ENCODE results near the gene KSR1. TPM values are rescaled to one million over a fixed set of nuclear protein-coding genes. Genes with fewer than 3 reads are reported as not detected.

The KSR1 gene
- total and polyA plus RNA-seq, 2 of the 4 experiments (the other 2 are of a cell fraction), result 12.5 to 21.9 TPM

- ChIA-PET CTCF (no interaction called here), POLR2A (ENCODE audit: unreplicated experiment) (no interaction called here)
- Histone ChIP-seq H3K27ac (ENCODE audit: insufficient read depth, low read length) (no peak overlapping the region), H3K4me1 (ENCODE audit: control insufficient read depth, insufficient read depth, low read length) (no peaks in the 10 kb centered on the region), H3K27me3 (ENCODE audit: control insufficient read depth, insufficient read depth, low read length) (peaks cover 10% of the 10 kb centered on the region), H4K5ac (ENCODE audit: low read depth, low read length) (no peak overlapping the region), H2BK5ac (ENCODE audit: low read depth, low read length, poor library complexity, severe bottlenecking) (no peak overlapping the region), H3K4ac (ENCODE audit: low read depth, low read length) (no peak overlapping the region), H3K23ac (ENCODE audit: low read depth, low read length) (no peak overlapping the region), H3K9me3 (ENCODE audit: control insufficient read depth, insufficient read depth, low read length) (no peaks in the 10 kb centered on the region), H3K9me1 (ENCODE audit: insufficient read depth, low read length) (no peaks in the 10 kb centered on the region), H4K8ac (ENCODE audit: low read depth in 2 of 2, low read length in 2 of 2) (no peak overlapping the region), H3K79me1 (ENCODE audit: low read depth in 1 of 2, low read length in 2 of 2) (no peaks in the 10 kb centered on the region), H4K20me1 (ENCODE audit: insufficient read depth, low read length) (no peaks in the 10 kb centered on the region), H3K4me3 (ENCODE audit: insufficient read depth, low read depth, low read length) (no peak overlapping the region), H2AK5ac (ENCODE audit: low read depth, low read length) (no peak overlapping the region), H3K36me3 (ENCODE audit: control insufficient read depth, insufficient read depth, low read length) (no peaks in the 10 kb centered on the region), H3K14ac (replicated peaks; ENCODE audit: low read depth, low read length) (no peak overlapping the region), H2BK20ac (ENCODE audit: low read depth, low read length) (no peak overlapping the region), H2BK15ac (ENCODE audit: low read depth, low read length) (no peak overlapping the region), H4K91ac (ENCODE audit: insufficient read depth, low read depth, low read length) (no peak overlapping the region), H3K4me2 (ENCODE audit: low read depth, low read length) (no peak overlapping the region), H3K9ac (ENCODE audit: low read depth, low read length) (no peak overlapping the region), H2AFZ (replicated peaks; ENCODE audit: low read length, poor library complexity) (no peak overlapping the region), H2AK9ac (replicated peaks; ENCODE audit: low read depth, low read length, poor library complexity) (no peak overlapping the region), H3K56ac (ENCODE audit: extremely low read depth, insufficient read depth, low read length) (no peak overlapping the region), H2BK120ac (ENCODE audit: low read depth, low read length) (no peak overlapping the region), H3K18ac (ENCODE audit: low read depth, low read length) (no peak overlapping the region)
- no peak for DNase-seq
- TF ChIP-seq MXI1 (IDR thresholded peaks at IDR 0.05; ENCODE audit: borderline replicate concordance, low read depth, low read length) (no peak), NFE2L2 (IDR thresholded peaks at IDR 0.05; ENCODE audit: low read depth, low read length) (no peak), USF2 (IDR thresholded peaks at IDR 0.05; ENCODE audit: low read depth, low read length) (no peak)
- dilution Hi-C loops (cut with HindIII; ENCODE audit: low sequenced_read_pairs, unreplicated experiment) (no loop called here), intact Hi-C loops (cut with micrococcal nuclease) (no loop called here), in situ Hi-C loops (cut with MboI; ENCODE audit: low sequenced_read_pairs) (no loop called here)
- no peak for ATAC-seq (ENCODE audit: low read depth)
- WGBS, 2 experiments (ENCODE audit: extremely low coverage in 2 of 2, insufficient read length in 1 of 2), result 62% methylated on average over 3 of the region's 11 CpGs; no CpG with 5 or more reads in 1 of the 2 experiments
- no TSS peak for BruUV-seq (replicated peaks)
Measured at GRCh38 chr17:27666831-27667560, 210.7 kb downstream of the KSR1 start.
